B cell (primary cell): ENCODE data around the gene FAM118B. TPM values are rescaled to one million over a fixed set of nuclear protein-coding genes. Genes with fewer than 3 reads are reported as not detected.

Experiments used
- ATAC-seq: fragments of 200-7000 bp; cut with Tn5 transposase; one replicate; pipeline ENCODE4 v1.10.0; 2021; ENCODE audit warnings: low read depth, mild to moderate bottlenecking, moderate number of reproducible peaks, moderate library complexity
- CTCF ChIA-PET: fragments of 350-600 bp; sonication (Branson Sonifier 250); formaldehyde crosslinking; loops from one replicate; lab custom pipeline; 2021; ENCODE audit warnings: antibody characterized with exemption, inconsistent platforms; lab: Charles Lee
- POLR2A ChIA-PET: fragments of 350-600 bp; sonication (Branson Sonifier 250); formaldehyde crosslinking; loops from one replicate; lab custom pipeline; 2021; ENCODE audit warnings: antibody characterized with exemption; lab: Charles Lee
- DNase-seq: peaks from one replicate; pipeline ENCODE4 v3.0.0; 2013
- H2AFZ ChIP-seq: 2 replicates; pipeline ENCODE4 v1.6.1; 2012; ENCODE audit warnings: mild to moderate bottlenecking, low read depth, low read length; ENCODE audit not compliant: insufficient read depth, poor library complexity, severe bottlenecking
- H3K27ac ChIP-seq, 2 donors: 1 replicate in 1 of 2; 2 replicates in 1 of 2; pipeline ENCODE4 v1.5.1; 2012 to 2013; ENCODE audit warnings: low read length in 2 of 2, mild to moderate bottlenecking in 2 of 2, moderate library complexity in 1 of 2
- H3K27me3 ChIP-seq, 4 experiments: fragments of 200-600 bp in 1 of 4; sonication (generic) in 1 of 4; replicated peaks in 1 of 4; 1 replicate in 2 of 4; 2 replicates in 2 of 4; pipeline versions ENCODE4 v1.6.1 to v1.7.0; 2013 to 2016; ENCODE audit warnings: low read length in 3 of 4, mild to moderate bottlenecking in 2 of 4, mixed read lengths in 1 of 4, moderate library complexity in 1 of 4; ENCODE audit not compliant: insufficient read depth in 4 of 4, control insufficient read depth in 3 of 4; ENCODE audit errors: control extremely low read depth in 1 of 4
- H3K36me3 ChIP-seq, 2 experiments: replicated peaks in 1 of 2; 1 replicate in 1 of 2; 2 replicates in 1 of 2; pipeline versions ENCODE4 v1.6.1 to v1.7.1; 2013; ENCODE audit warnings: low read length in 1 of 2; ENCODE audit not compliant: insufficient read depth in 2 of 2, control insufficient read depth in 1 of 2; ENCODE audit errors: control extremely low read depth in 1 of 2, extremely low read depth in 1 of 2
- H3K4me1 ChIP-seq, 2 donors: fragments of 200-600 bp in 1 of 2; sonication (generic) in 1 of 2; 1 replicate in 1 of 2; 2 replicates in 1 of 2; pipeline versions ENCODE4 v1.5.1 to v1.6.1; 2013 to 2017; ENCODE audit warnings: low read length in 2 of 2; ENCODE audit not compliant: control insufficient read depth in 2 of 2, insufficient read depth in 2 of 2
- H3K4me2 ChIP-seq: replicated peaks from 2 replicates; pipeline ENCODE3; 2012; ENCODE audit warnings: mild to moderate bottlenecking, low read depth, low read length; ENCODE audit not compliant: poor library complexity, severe bottlenecking
- H3K4me3 ChIP-seq, 5 experiments: fragments of 200-600 bp in 1 of 5; sonication (generic) in 1 of 5; 1 replicate in 3 of 5; 2 replicates in 2 of 5; pipeline versions ENCODE4 v1.5.1 to v1.7.0; 2011 to 2016; ENCODE audit warnings: low read length in 4 of 5, mild to moderate bottlenecking in 4 of 5, low read depth in 2 of 5, control low read depth in 1 of 5, moderate library complexity in 1 of 5; ENCODE audit not compliant: insufficient read depth in 1 of 5; ENCODE audit errors: control extremely low read depth in 1 of 5, extremely low read depth in 1 of 5
- H3K79me2 ChIP-seq: fragments of 200-600 bp; sonication (generic); one replicate; pipeline ENCODE4 v1.6.0; 2016; ENCODE audit warnings: low read length; ENCODE audit not compliant: control insufficient read depth, insufficient read depth
- H3K9ac ChIP-seq: fragments of 200-600 bp; sonication (generic); 2 replicates; pipeline ENCODE4 v1.6.1; 2017; ENCODE audit warnings: mild to moderate bottlenecking, low read length, moderate library complexity
- H3K9me3 ChIP-seq, 3 donors: one replicate each; pipeline versions ENCODE4 v1.6.1 to v1.7.1; 2013; ENCODE audit warnings: low read length in 2 of 3; ENCODE audit not compliant: control insufficient read depth in 2 of 3, insufficient read depth in 1 of 3; ENCODE audit errors: control extremely low read depth in 1 of 3
- H4K20me1 ChIP-seq: 2 replicates; pipeline ENCODE4 v1.6.0; 2012; ENCODE audit warnings: mild to moderate bottlenecking, low read length; ENCODE audit not compliant: insufficient read depth, control insufficient read depth, poor library complexity, severe bottlenecking
- H3K27ac Mint-ChIP-seq: one replicate; pipeline ENCODE4 v1.8.0; 2021; ENCODE audit warnings: mixed read lengths
- H3K27me3 Mint-ChIP-seq: one replicate; pipeline ENCODE4 v1.8.0; 2021; ENCODE audit warnings: mixed read lengths
- H3K4me1 Mint-ChIP-seq: one replicate; pipeline ENCODE4 v1.8.0; 2021; ENCODE audit warnings: mixed read lengths
- H3K4me3 Mint-ChIP-seq: one replicate; pipeline ENCODE4 v1.8.0; 2021; ENCODE audit warnings: mixed read lengths
- H3K9me3 Mint-ChIP-seq: one replicate; pipeline ENCODE4 v1.8.0; 2022; ENCODE audit warnings: mixed read lengths; ENCODE audit not compliant: insufficient read depth
- EZH2 ChIP-seq: IDR thresholded peaks from 2 replicates; pipeline ENCODE4 v1.6.1; 2012; ENCODE audit warnings: borderline replicate concordance, low read depth, mild to moderate bottlenecking, moderate library complexity, low read length; ENCODE audit not compliant: insufficient read depth, poor library complexity, severe bottlenecking
- WGBS: methylation state at CpG from one replicate; pipeline ENCODE4 v1.1.5; 2013; ENCODE audit warnings: missing lambda C conversion rate; ENCODE audit not compliant: insufficient coverage; 5-methylcytosine and 5-hydroxymethylcytosine counted together
- intact Hi-C: fragments of 100-400 bp; cut with micrococcal nuclease; formaldehyde crosslinking; loops from one replicate; pipeline ENCODE4 v1.10.0; 2022
- polyA plus RNA-seq: library from polyadenylated mRNA; depleted of rRNA; stranded (reverse); fragments of >200 nt; gene quantifications from 2 replicates; pipeline ENCODE4 v1.2.3, GENCODE V29; 2012
- total RNA-seq, 2 donors: library from RNA; stranded (reverse); fragments of 120-200 nt in 1 of 2; gene quantifications; 1 replicate in 1 of 2; 2 replicates in 1 of 2; pipeline versions ENCODE4 v1.2.3 to v1.2.4, GENCODE V29; 2013 to 2022
- TF ChIP-seq, protein P1 (sequence below): fragments of 200-600 bp; IDR thresholded peaks from one replicate; pipeline ENCODE4 v1.8.0; 2022; ENCODE audit warnings: antibody characterized with exemption, mild to moderate bottlenecking

Gene FAM118B
- total and polyA plus RNA-seq, 2 donors (not counting 1 experiment from before 2014, with no cell fraction given): 7.3 to 14.1 TPM

GRCh38 chr11:126169291-126169690 is 42.3 kb upstream of the FAM118B start:
- ChIA-PET POLR2A (no interaction called here), CTCF (no interaction called here)
- H3K27me3 Mint-ChIP-seq: peaks cover 18% of the 10 kb centered on the region
- Histone ChIP-seq H3K9me3 (no peaks in the 10 kb centered on the region), H3K36me3 (no peaks in the 10 kb centered on the region), H3K4me2 (no peak overlapping the region), H3K4me3 (no peak overlapping the region), H3K4me1 (no peaks in the 10 kb centered on the region), H3K9ac (no peak overlapping the region), H3K27ac (no peak overlapping the region), H2AFZ (no peak overlapping the region), H3K27me3 (no peaks in the 10 kb centered on the region), H4K20me1 (no peaks in the 10 kb centered on the region), H3K79me2 (no peaks in the 10 kb centered on the region)
- H3K27ac Mint-ChIP-seq: no peak overlapping the region
- intact Hi-C loops: no loop called here
- no peaks in the 10 kb centered on the region for H3K9me3 Mint-ChIP-seq
- no peak for ATAC-seq
- no peak for DNase-seq
- no peak overlapping the region for H3K4me3 Mint-ChIP-seq
- TF ChIP-seq, protein P1, sequence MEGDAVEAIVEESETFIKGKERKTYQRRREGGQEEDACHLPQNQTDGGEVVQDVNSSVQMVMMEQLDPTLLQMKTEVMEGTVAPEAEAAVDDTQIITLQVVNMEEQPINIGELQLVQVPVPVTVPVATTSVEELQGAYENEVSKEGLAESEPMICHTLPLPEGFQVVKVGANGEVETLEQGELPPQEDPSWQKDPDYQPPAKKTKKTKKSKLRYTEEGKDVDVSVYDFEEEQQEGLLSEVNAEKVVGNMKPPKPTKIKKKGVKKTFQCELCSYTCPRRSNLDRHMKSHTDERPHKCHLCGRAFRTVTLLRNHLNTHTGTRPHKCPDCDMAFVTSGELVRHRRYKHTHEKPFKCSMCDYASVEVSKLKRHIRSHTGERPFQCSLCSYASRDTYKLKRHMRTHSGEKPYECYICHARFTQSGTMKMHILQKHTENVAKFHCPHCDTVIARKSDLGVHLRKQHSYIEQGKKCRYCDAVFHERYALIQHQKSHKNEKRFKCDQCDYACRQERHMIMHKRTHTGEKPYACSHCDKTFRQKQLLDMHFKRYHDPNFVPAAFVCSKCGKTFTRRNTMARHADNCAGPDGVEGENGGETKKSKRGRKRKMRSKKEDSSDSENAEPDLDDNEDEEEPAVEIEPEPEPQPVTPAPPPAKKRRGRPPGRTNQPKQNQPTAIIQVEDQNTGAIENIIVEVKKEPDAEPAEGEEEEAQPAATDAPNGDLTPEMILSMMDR: no peak
- no peak for TF ChIP-seq EZH2
- H3K4me1 Mint-ChIP-seq: no peaks in the 10 kb centered on the region
- 90% methylated on average over 2 of the region's 3 CpGs for WGBS

DNA sequence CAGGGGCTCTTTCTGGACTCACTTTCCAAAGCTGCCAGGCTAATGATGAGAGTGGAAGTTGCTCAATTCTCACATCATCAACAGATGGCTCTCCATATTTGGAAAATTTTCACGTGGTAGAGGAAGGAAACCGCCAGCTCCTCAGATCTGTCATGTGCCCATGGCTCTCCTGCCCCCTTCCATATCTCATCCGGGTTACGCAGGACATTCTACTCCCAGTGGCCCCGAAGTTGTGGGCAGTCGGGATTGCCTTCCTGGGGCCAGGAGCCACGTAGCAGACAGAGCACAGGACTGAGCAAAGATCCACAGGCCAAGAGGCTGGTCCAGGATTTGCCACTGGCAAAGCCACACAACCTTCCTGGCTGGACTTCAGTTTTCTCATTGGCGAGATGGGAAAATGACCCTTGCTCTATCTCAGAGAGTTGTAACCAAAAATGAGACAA is 39.0 kb upstream of the FAM118B start:
- 56% methylated on average over 8 of the region's 8 CpGs for WGBS
- ATAC-seq: no peak
- ChIA-PET POLR2A (no interaction called here), CTCF (no interaction called here)
- H3K9ac ChIP-seq: no peak overlapping the region
- no peaks in the 10 kb centered on the region for H3K79me2 ChIP-seq
- no peaks in the 10 kb centered on the region for H3K36me3 ChIP-seq
- no peaks in the 10 kb centered on the region for H3K9me3 Mint-ChIP-seq
- no peaks in the 10 kb centered on the region for H3K27me3 ChIP-seq
- H3K4me1 ChIP-seq: no peaks in the 10 kb centered on the region
- H2AFZ ChIP-seq: no peak overlapping the region
- no peak for DNase-seq
- TF ChIP-seq EZH2: no peak
- TF ChIP-seq, protein P1: no peak
- intact Hi-C loops: no loop called here
- H3K27ac ChIP-seq: no peak overlapping the region
- no peak overlapping the region for H3K4me3 Mint-ChIP-seq
- no peaks in the 10 kb centered on the region for H3K9me3 ChIP-seq
- peaks cover 15% of the 10 kb centered on the region for H3K27me3 Mint-ChIP-seq
- no peaks in the 10 kb centered on the region for H3K4me1 Mint-ChIP-seq
- no peak overlapping the region for H3K4me2 ChIP-seq
- no peaks in the 10 kb centered on the region for H4K20me1 ChIP-seq
- no peak overlapping the region for H3K27ac Mint-ChIP-seq
- no peak overlapping the region for H3K4me3 ChIP-seq
